NCI-H526 (cell line): Measurements from ENCODE around the gene SHQ1.
A peak's percentile ranks its signal among the peaks of the same experiment; 100 is the strongest.

Experiments used
- DNase-seq, 2 experiments: peaks; one replicate each; lab custom pipeline; 2025; lab: John Stamatoyannopoulos, UW

The SHQ1 gene

DNA sequence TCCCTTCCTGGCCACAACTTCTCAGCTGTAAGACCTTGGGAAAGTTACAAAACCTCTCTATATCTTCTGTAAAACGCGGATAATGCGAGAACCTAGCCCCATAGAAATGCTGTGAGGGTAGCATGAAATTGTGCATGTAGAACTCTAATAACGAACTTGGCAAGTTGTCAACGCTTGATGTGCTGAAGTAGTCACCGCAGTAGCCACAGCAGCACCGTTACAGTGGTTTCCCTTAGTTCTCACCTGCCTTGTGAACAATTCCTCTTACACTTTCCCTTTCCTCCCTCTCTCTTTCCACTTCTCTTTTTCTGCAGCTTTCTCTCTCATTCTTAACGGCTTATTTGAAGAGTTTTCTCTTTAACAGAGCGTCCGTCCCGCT lies 447 bp upstream of the SHQ1 start:
- DNase-seq: no peak

- no peak for DNase-seq
Measured at GRCh38 chr3:72847282-72847681, 963 bp downstream of the SHQ1 start.

GRCh38 chr3:72846166-72846565 lies 2.1 kb downstream of the SHQ1 start:
- no peak for DNase-seq

DNA sequence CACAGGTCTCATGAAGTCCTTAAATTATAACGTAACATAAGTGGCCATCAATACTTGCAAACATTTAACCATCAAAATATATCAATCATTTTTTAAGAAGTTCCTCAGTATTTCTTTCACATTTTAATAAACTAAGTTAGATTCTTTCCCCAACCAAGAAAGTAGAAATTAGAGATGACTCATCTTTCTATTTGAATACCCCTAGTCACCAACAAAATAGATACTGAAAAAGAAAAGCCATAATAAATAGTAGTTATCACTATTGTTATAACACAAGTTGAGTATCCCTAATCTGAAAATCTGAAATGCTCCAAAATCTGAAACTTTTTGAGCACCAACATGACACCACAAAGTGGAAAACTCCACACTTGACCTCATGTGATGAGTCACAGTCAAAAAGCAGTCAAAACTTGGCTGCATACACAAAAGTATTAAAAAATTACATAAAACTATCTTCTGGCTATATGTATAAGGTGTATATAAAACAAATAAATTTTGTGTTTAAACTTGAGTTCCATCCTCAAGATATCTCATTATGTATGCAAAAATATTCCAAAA lies 3.7 kb downstream of the SHQ1 start:
- DNase-seq: no peak

GRCh38 chr3:72839057-72839456 lies 9.2 kb downstream of the SHQ1 start:
- no peak for DNase-seq

GRCh38 chr3:72836923-72837322 lies 11.3 kb downstream of the SHQ1 start:
- no peak for DNase-seq

DNA sequence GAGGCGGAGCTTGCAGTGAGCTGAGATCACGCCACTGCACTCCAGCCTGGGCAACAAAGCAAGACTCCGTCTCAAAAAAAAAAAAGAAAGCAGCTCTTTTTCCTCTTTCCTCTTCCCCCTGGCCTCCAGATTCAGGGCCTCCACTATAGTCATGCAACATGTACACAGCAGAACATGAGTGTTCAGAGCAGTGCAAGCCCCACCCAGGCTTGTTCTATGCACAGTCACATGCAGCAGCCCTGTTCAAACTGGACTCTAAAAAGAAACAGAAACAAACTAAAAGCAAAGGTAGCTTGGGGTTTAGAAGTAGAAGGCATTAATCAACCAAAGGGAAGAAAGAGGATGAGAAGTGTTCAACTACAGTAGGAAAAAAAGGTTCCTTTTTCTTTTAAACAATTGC lies 11.8 kb downstream of the SHQ1 start:
- no peak for DNase-seq

- DNase-seq: no peak
Measured at GRCh38 chr3:72830452-72831223, 17.6 kb downstream of the SHQ1 start.

- DNase-seq: no peak
Measured at GRCh38 chr3:72829701-72830100, 18.5 kb downstream of the SHQ1 start.

GRCh38 chr3:72821161-72821781 lies 27.0 kb downstream of the SHQ1 start:
- DNase-seq: no peak

GRCh38 chr3:72820415-72820814 lies 27.8 kb downstream of the SHQ1 start:
- no peak for DNase-seq

- no peak for DNase-seq
Measured at GRCh38 chr3:72818905-72819304, 29.3 kb downstream of the SHQ1 start.

- peak in 1 of 2 experiments; percentile 9 for DNase-seq
Measured at GRCh38 chr3:72818092-72818773, 30.0 kb downstream of the SHQ1 start.

DNA sequence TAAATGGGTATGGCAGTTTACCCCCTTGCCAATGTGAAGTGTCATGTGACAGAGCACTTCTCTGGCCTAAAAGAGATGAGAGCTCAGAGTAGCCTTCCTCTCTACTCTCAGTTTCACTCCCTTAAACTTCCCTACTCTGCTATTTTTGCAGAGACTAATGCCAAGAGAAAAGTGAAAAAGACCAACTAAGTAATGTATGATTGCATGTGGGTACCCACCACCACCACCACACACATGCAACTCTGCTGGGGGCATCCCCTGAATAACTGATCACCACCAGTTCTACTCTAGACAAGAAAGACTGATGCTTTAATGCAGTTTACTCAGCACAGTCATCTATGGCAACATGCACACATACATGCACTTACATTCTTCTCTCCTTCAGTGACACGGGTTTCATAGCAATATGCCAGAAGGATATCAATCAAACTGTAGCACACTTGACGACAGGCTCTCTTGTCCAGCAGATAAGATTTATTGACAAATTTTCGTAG lies 31.3 kb downstream of the SHQ1 start:
- DNase-seq: no peak

- DNase-seq: no peak
Measured at GRCh38 chr3:72814308-72814707, 33.9 kb downstream of the SHQ1 start.

GRCh38 chr3:72812201-72812600 lies 36.0 kb downstream of the SHQ1 start:
- DNase-seq: no peak

GRCh38 chr3:72811571-72811970 lies 36.7 kb downstream of the SHQ1 start:
- DNase-seq: no peak

DNA sequence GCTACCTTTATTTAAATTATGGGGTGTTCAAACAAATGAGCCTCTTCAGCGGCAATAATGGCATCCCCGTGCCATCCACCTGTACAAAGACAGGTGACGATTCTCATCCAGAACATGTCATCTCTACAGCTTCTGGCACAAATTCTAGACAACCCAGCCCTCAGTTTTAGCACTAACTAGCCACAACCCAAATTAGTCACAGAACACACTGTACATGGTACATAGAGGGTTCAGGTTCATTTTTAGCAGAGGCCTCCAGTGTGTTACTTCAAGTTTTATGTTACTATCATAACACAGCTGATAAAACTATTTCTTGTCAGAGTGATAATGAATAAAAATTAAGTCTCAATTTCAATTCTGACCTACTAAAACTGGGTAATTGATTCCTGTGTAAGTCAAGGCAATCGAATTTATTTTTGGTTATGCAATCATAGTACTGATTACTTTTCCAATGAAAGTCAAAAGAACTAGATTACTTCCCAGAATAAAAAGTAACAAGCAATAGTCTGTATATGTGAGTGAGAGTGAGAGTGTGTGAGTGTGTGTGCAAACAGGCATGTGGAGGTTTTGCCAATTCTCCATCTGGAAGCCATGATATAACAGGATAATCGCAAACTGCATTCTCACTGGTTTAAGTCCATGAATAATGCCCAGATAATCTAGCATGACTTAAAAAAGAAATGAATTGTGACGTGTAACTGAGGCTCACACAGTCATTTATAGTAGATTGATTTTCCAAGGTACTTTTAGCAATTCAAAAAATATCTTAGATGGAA lies 37.4 kb downstream of the SHQ1 start:
- no peak for DNase-seq

- no peak for DNase-seq
Measured at GRCh38 chr3:72810063-72810462, 38.2 kb downstream of the SHQ1 start.

DNA sequence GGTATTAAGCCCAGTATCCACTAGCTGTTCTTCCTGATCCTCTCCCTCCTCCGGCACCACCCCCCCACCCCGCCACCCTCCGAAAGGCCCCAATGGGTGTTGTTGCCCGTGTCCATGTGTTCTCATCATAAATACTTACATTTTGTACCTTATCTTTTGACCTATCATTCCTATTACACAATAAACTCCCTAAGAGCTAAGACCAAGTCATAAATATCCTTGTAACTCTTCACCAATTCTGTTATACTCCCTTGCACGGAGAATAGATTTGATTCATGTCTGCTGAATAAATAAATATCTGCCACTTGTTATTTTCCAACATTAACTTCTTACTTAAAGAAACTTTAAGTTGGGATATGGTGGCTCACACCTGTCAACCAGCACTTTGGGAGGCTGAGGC lies 43.9 kb downstream of the SHQ1 start:
- no peak for DNase-seq

DNA sequence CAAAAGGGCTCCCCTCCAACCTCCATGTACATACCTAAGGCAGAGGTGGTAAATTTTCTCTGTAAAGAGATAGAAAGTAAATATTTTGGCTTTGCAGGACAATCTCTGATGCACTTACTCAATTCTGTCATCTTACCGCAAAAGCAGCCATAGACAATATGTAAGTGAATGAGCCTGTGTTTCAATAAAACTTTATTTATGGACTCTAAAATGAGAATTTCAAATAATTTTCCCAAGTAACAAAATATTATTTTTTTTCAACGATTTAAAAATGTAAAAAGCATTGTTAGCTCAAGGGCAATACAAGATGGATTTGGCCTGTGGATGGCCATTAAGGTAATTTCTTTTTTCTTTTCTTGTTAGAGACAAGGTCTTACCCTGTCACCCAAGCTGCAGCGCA lies 44.7 kb downstream of the SHQ1 start:
- no peak for DNase-seq

DNA sequence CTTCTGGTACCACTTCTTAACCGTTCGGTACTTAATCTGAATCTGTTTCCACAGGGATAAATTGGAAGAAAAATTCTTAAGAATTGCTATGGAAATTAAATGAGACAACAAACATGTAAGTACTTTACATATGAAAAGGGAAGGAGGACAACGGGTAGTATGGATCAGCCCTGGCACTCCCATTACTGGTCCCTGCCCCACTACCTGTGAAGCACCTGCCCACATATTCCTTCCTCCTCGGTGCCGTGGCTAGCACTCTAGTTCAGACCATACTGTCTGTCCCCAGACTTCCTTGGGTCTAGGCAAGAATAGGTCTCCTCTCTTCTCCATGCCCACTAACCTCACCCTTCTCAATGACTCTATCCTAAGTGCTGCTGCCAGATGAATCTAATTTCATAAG lies 46.2 kb downstream of the SHQ1 start:
- DNase-seq: no peak
